Mucosa of descending colon (tissue), 3 donors: ENCODE data around the gene DGCR8. TPM values are rescaled to one million over a fixed set of nuclear protein-coding genes. Genes with fewer than 3 reads are reported as not detected.

Experiments used
- ATAC-seq: fragments of 200-7000 bp; cut with Tn5 transposase; one replicate; pipeline ENCODE4 v1.9.1; 2020; ENCODE audit warnings: mild to moderate bottlenecking, moderate library complexity
- DNase-seq, 3 donors: peaks; one replicate each; pipeline ENCODE4 v3.0.0-alpha.2; 2020
- H3K36me3 ChIP-seq: fragments of 200-600 bp; one replicate; pipeline ENCODE4 v1.8.0; 2021; ENCODE audit warnings: low read depth, mild to moderate bottlenecking
- H3K4me1 ChIP-seq: fragments of 200-600 bp; one replicate; pipeline ENCODE4 v1.8.0; 2021; ENCODE audit warnings: low read depth, mild to moderate bottlenecking
- H3K4me3 ChIP-seq: fragments of 200-600 bp; one replicate; pipeline ENCODE4 v1.8.0; 2021; ENCODE audit warnings: mild to moderate bottlenecking
- H3K9me3 ChIP-seq: fragments of 200-600 bp; one replicate; pipeline ENCODE4 v1.8.0; 2021; ENCODE audit warnings: mild to moderate bottlenecking
- CTCF ChIP-seq: fragments of 200-600 bp; IDR thresholded peaks from one replicate; pipeline ENCODE4 v1.8.0; 2022; ENCODE audit warnings: antibody characterized with exemption, mild to moderate bottlenecking
- intact Hi-C, 2 donors: fragments of 100-400 bp; cut with DNase I in 1 of 2; cut with micrococcal nuclease in 1 of 2; formaldehyde crosslinking; loops; one replicate each; pipeline versions ENCODE4 v1.11.0 to v1.11.1; 2022; cut with DNase I, micrococcal nuclease
- total RNA-seq, 3 donors: library from RNA; stranded (reverse); fragmentation: NEBNext Ultra II Directional in 2 of 3; extraction: Animal tissue kit (Norgen Biotek cat#: 25700) in 2 of 3; gene quantifications; one replicate each; pipeline versions ENCODE4 v1.2.1 to v1.2.4, GENCODE V29; 2021 to 2023
- donor health status: DM: no; HTN: no; CAD: no; lungs with moderate emphysema.
- donor health status: DM: no; HTN: no; CAD: no.
- donor health status: DM: no; HTN: yes; CAD: no.

DGCR8 gene
- total RNA-seq, 3 donors from 2014 or later, result 39.0 to 48.8 (median 48.4) TPM

GRCh38 chr22:20035375-20036083 is 44.5 kb upstream of the DGCR8 start:
- intact Hi-C loops, result no loop called here
- TF ChIP-seq CTCF, result no peak
- H3K4me1 ChIP-seq, result no peaks in the 10 kb centered on the region
- no peaks in the 10 kb centered on the region for H3K9me3 ChIP-seq
- DNase-seq (no peak), ATAC-seq (no peak)
- H3K36me3 ChIP-seq, result no peaks in the 10 kb centered on the region
- H3K4me3 ChIP-seq, result no peak overlapping the region

GRCh38 chr22:20036084-20036482 is 44.0 kb upstream of the DGCR8 start:
- intact Hi-C loops, result no loop called here
- Histone ChIP-seq H3K4me1 (no peaks in the 10 kb centered on the region), H3K4me3 (no peak overlapping the region), H3K36me3 (no peaks in the 10 kb centered on the region), H3K9me3 (no peaks in the 10 kb centered on the region)
- DNase-seq (no peak), ATAC-seq (no peak)
- no peak for TF ChIP-seq CTCF

GRCh38 chr22:20036535-20037392 is 43.3 kb upstream of the DGCR8 start:
- intact Hi-C loops, result no loop called here
- TF ChIP-seq CTCF, result no peak
- no peak for DNase-seq
- Histone ChIP-seq H3K36me3 (no peaks in the 10 kb centered on the region), H3K4me1 (no peaks in the 10 kb centered on the region), H3K4me3 (no peak overlapping the region), H3K9me3 (no peaks in the 10 kb centered on the region)
- ATAC-seq, result no peak

GRCh38 chr22:20037419-20037818 is 42.6 kb upstream of the DGCR8 start:
- Histone ChIP-seq H3K36me3 (no peaks in the 10 kb centered on the region), H3K4me3 (no peak overlapping the region), H3K9me3 (no peaks in the 10 kb centered on the region), H3K4me1 (no peaks in the 10 kb centered on the region)
- TF ChIP-seq CTCF, result no peak
- ATAC-seq (no peak), DNase-seq (no peak)
- intact Hi-C loops, result no loop called here

GRCh38 chr22:20038574-20038973 is 41.5 kb upstream of the DGCR8 start:
- Histone ChIP-seq H3K4me1 (no peaks in the 10 kb centered on the region), H3K9me3 (no peaks in the 10 kb centered on the region), H3K36me3 (no peaks in the 10 kb centered on the region), H3K4me3 (no peak overlapping the region)
- no peak for ATAC-seq
- TF ChIP-seq CTCF, result no peak
- intact Hi-C loops, result no loop called here
- no peak for DNase-seq
